Gastrocnemius medialis (tissue), 4 donors: ENCODE data around the gene F2RL2.

ENCODE experiments used
- POLR2A ChIP-seq, 2 donors: fragments of 450-650 bp; IDR thresholded peaks; one replicate each; pipeline ENCODE4 v1.6.1; 2017; ENCODE audit warnings: antibody characterized with exemption in 2 of 2, mild to moderate bottlenecking in 2 of 2, moderate library complexity in 2 of 2
- TF ChIP-seq, protein P1 (sequence below), 5 experiments: fragments of 450-650 bp in 3 of 5; fragments of 200-600 bp in 2 of 5; sonication (generic) in 2 of 5; IDR thresholded peaks in 4 of 5; conservative IDR thresholded peaks in 1 of 5; 1 replicate in 4 of 5; 2 replicates in 1 of 5; pipeline ENCODE4 v1.5.1; 2016 to 2019; ENCODE audit warnings: antibody characterized with exemption in 5 of 5, mild to moderate bottlenecking in 3 of 5, moderate library complexity in 3 of 5

DNA sequence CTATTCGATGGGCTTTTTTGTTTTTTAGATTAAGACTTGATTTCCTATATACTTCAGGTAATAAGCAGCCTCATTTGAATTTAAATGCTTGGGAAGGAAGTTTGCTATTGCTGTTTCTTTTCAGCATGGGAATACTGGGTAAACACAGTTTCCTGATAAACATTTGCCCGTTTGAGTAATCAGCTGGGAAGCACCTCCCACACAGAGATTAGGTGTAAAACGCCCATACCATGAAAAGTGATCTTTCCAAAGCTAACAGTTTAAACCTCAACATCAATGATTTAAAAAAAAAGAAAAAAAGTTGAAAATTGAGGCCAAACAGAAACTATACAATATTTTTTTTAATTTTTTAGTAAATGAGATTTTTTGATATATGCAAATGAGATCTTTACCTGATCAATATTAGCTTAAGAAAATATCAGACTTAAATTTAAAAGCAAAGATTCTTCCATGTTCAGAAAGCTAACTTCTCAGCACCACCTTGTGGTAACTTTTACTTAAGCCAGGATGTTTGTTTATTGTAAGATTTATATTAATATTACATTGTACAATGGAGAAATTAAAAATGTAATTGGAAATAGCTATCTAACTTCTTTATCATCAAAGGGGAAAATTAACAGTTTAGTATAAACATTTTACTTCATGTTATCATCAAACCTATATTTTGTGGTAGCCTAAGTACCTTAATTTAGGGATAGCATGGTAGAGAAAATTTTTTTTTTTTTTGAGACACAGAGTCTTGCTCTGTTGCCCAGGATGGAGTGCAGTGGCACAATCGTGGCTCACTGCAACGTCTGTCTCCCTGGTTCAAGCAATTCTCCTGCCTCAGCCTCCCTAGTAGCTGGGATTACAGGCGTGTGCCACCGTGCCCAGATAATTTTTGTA is 39.8 kb downstream of the F2RL2 start:
- TF ChIP-seq, protein P1, sequence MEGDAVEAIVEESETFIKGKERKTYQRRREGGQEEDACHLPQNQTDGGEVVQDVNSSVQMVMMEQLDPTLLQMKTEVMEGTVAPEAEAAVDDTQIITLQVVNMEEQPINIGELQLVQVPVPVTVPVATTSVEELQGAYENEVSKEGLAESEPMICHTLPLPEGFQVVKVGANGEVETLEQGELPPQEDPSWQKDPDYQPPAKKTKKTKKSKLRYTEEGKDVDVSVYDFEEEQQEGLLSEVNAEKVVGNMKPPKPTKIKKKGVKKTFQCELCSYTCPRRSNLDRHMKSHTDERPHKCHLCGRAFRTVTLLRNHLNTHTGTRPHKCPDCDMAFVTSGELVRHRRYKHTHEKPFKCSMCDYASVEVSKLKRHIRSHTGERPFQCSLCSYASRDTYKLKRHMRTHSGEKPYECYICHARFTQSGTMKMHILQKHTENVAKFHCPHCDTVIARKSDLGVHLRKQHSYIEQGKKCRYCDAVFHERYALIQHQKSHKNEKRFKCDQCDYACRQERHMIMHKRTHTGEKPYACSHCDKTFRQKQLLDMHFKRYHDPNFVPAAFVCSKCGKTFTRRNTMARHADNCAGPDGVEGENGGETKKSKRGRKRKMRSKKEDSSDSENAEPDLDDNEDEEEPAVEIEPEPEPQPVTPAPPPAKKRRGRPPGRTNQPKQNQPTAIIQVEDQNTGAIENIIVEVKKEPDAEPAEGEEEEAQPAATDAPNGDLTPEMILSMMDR (IDR thresholded peaks at IDR 0.05 in 4 of 5, conservative IDR thresholded peaks at IDR 0.05 in 1 of 5): no peak
- no peak for TF ChIP-seq POLR2A (IDR thresholded peaks at IDR 0.05)
